HepG2 (cell line): ENCODE results near the gene LEAP2. TPM values are rescaled to one million over a fixed set of nuclear protein-coding genes. Genes with fewer than 3 reads are reported as not detected.

ENCODE experiments used
- ADNP ChIP-seq: sonication (generic); formaldehyde crosslinking; IDR thresholded peaks from 2 replicates; pipeline ENCODE4 v1.4.0; 2020; ENCODE audit warnings: missing genetic modification reagents
- AGO2 ChIP-seq: fragments of 200-400 bp; formaldehyde crosslinking; optimal IDR thresholded peaks from 2 replicates; pipeline ENCODE3; 2017; ENCODE audit warnings: mild to moderate bottlenecking, low read depth, low read length, moderate library complexity
- ARNT ChIP-seq: fragments of 450-650 bp; IDR thresholded peaks from 2 replicates; pipeline ENCODE4 v1.6.1; 2017
- FOXJ3 ChIP-seq: sonication (generic); formaldehyde crosslinking; IDR thresholded peaks from 2 replicates; pipeline ENCODE4 v1.4.0; 2020; ENCODE audit warnings: missing genetic modification reagents, mild to moderate bottlenecking, borderline replicate concordance
- GTF2F1 ChIP-seq: fragments of 150-350 bp; IDR thresholded peaks from 2 replicates; pipeline ENCODE4 v1.6.1; 2014; ENCODE audit warnings: low read length
- KLF15 ChIP-seq: sonication (generic); formaldehyde crosslinking; IDR thresholded peaks from 2 replicates; pipeline ENCODE4 v1.8.1; 2023; ENCODE audit warnings: borderline replicate concordance, mild to moderate bottlenecking, inconsistent platforms, missing genetic modification reagents, mixed read lengths
- POGZ ChIP-seq: sonication (generic); formaldehyde crosslinking; IDR thresholded peaks from 2 replicates; pipeline ENCODE4 v1.4.0; 2020; ENCODE audit warnings: mild to moderate bottlenecking, missing genetic modification reagents
- RFX1 ChIP-seq: fragments of 450-650 bp; IDR thresholded peaks from 2 replicates; pipeline ENCODE4 v1.6.1; 2017
- SNAI1 ChIP-seq: sonication (generic); formaldehyde crosslinking; IDR thresholded peaks from 2 replicates; pipeline ENCODE4 v1.5.0; 2020; ENCODE audit warnings: mild to moderate bottlenecking, missing genetic modification reagents, borderline replicate concordance
- TIGD3 ChIP-seq: sonication (generic); formaldehyde crosslinking; IDR thresholded peaks from 2 replicates; pipeline ENCODE4 v1.5.1; 2020; ENCODE audit warnings: mild to moderate bottlenecking, missing genetic modification reagents, borderline replicate concordance
- ZBTB14 ChIP-seq: sonication (generic); formaldehyde crosslinking; IDR thresholded peaks from 2 replicates; pipeline ENCODE4 v1.4.0; 2020; ENCODE audit warnings: missing genetic modification reagents
- ZNF292 ChIP-seq: sonication (generic); formaldehyde crosslinking; IDR thresholded peaks from 2 replicates; pipeline ENCODE4 v1.8.1; 2022; ENCODE audit warnings: mild to moderate bottlenecking, low read depth, missing genetic modification reagents, borderline replicate concordance
- ZNF317 ChIP-seq: sonication (generic); formaldehyde crosslinking; IDR thresholded peaks from 2 replicates; pipeline ENCODE4 v1.5.0; 2020; ENCODE audit warnings: mild to moderate bottlenecking, missing genetic modification reagents
- ZNF362 ChIP-seq: sonication (generic); formaldehyde crosslinking; IDR thresholded peaks from 2 replicates; pipeline ENCODE4 v1.4.0; 2020; ENCODE audit warnings: missing genetic modification reagents, mild to moderate bottlenecking, borderline replicate concordance
- ZNF441 ChIP-seq: sonication (generic); formaldehyde crosslinking; IDR thresholded peaks from 2 replicates; pipeline ENCODE4 v1.7.0; 2021; ENCODE audit warnings: missing genetic modification reagents, borderline replicate concordance
- ZNF543 ChIP-seq: sonication (generic); formaldehyde crosslinking; IDR thresholded peaks from 2 replicates; pipeline ENCODE4 v1.4.0; 2020; ENCODE audit warnings: mild to moderate bottlenecking, missing genetic modification reagents
- ZNF546 ChIP-seq: sonication (generic); formaldehyde crosslinking; conservative IDR thresholded peaks from 2 replicates; pipeline ENCODE4 v1.8.1; 2023; ENCODE audit warnings: mild to moderate bottlenecking, missing genetic modification reagents
- ZNF550 ChIP-seq: sonication (generic); formaldehyde crosslinking; IDR thresholded peaks from 2 replicates; pipeline ENCODE4 v1.4.0; 2020; ENCODE audit warnings: mild to moderate bottlenecking, missing genetic modification reagents, borderline replicate concordance
- ZNF746 ChIP-seq: sonication (generic); formaldehyde crosslinking; IDR thresholded peaks from 2 replicates; pipeline ENCODE4 v1.8.0; 2022; ENCODE audit warnings: mild to moderate bottlenecking, missing genetic modification reagents
- ZNF879 ChIP-seq: sonication (generic); formaldehyde crosslinking; IDR thresholded peaks from 2 replicates; pipeline ENCODE4 v1.8.1; 2023; ENCODE audit warnings: missing genetic modification reagents
- polyA plus RNA-seq, 8 experiments: library from polyadenylated mRNA; depleted of rRNA in 3 of 8; stranded (reverse) in 7 of 8; unstranded in 1 of 8; fragments of >200 nt; fragmentation: Illumina TruSeq in 4 of 8; extraction: Trizol in 4 of 8; gene quantifications; 2 replicates each; pipeline versions ENCODE4 v1.2.1 to v1.2.3, GENCODE V29; 2011 to 2016; ENCODE audit warnings: low read depth in 4 of 8, missing spikeins in 1 of 8, mixed read lengths in 1 of 8; ENCODE audit not compliant: insufficient read depth in 1 of 8
- total RNA-seq, 5 experiments: library from RNA; depleted of rRNA; stranded (reverse); fragments of >200 nt; fragmentation: Illumina TruSeq; extraction: Trizol; gene quantifications; 2 replicates each; pipeline ENCODE4 v1.2.3, GENCODE V29; 2016; ENCODE audit warnings: low read depth in 1 of 5
- TF ChIP-seq, protein P1 (sequence below): sonication (generic); formaldehyde crosslinking; IDR thresholded peaks from 2 replicates; pipeline ENCODE4 v1.4.0; 2020; ENCODE audit warnings: mild to moderate bottlenecking, low read depth, missing genetic modification reagents
- TF ChIP-seq, protein P2 (sequence below): sonication (generic); formaldehyde crosslinking; conservative IDR thresholded peaks from 2 replicates; pipeline ENCODE4 v1.4.0; 2020; ENCODE audit warnings: missing genetic modification reagents

LEAP2 gene
- total and polyA plus RNA-seq, 2 of the 13 experiments (the other 11 are each of a cell fraction or from before 2014, with no cell fraction given) = 23.9 to 51.9 TPM

- TF ChIP-seq ADNP (CRISPR knock-in tag) (no peak), POGZ (CRISPR knock-in tag) (no peak; the same call in 1 of the 2 replicates), TIGD3 (0 out of 2 replicates have a peak, but pooled peaks have one; percentile 24), ZNF441 (0 out of 2 replicates have a peak, but pooled peaks have one; percentile 66), ZNF292 (CRISPR knock-in tag) (0 out of 2 replicates have a peak, but pooled peaks have one; percentile 16), ZNF317 (CRISPR knock-in tag) (peak; percentile 54; the same call in 1 of the 2 replicates), ZBTB14 (CRISPR knock-in tag) (no peak), AGO2 (no peak), ZNF879 (no peak), ZNF362 (no peak), SNAI1 (CRISPR knock-in tag) (no peak), KLF15 (CRISPR knock-in tag) (no peak), ZNF543 (peak; percentile 64; the same call in 1 of the 2 replicates), ZNF546 (CRISPR knock-in tag) (no peak; the same call in 1 of the 2 replicates), ZNF746 (CRISPR knock-in tag) (peak; percentile 72; the same call in 1 of the 2 replicates), ARNT (no peak), RFX1 (no peak), ZNF550 (CRISPR knock-in tag) (no peak), GTF2F1 (peak; percentile 89; the same call in 1 of the 2 replicates), FOXJ3 (CRISPR knock-in tag) (peak; percentile 59; the same call in 1 of the 2 replicates)
- TF ChIP-seq, protein P1, sequence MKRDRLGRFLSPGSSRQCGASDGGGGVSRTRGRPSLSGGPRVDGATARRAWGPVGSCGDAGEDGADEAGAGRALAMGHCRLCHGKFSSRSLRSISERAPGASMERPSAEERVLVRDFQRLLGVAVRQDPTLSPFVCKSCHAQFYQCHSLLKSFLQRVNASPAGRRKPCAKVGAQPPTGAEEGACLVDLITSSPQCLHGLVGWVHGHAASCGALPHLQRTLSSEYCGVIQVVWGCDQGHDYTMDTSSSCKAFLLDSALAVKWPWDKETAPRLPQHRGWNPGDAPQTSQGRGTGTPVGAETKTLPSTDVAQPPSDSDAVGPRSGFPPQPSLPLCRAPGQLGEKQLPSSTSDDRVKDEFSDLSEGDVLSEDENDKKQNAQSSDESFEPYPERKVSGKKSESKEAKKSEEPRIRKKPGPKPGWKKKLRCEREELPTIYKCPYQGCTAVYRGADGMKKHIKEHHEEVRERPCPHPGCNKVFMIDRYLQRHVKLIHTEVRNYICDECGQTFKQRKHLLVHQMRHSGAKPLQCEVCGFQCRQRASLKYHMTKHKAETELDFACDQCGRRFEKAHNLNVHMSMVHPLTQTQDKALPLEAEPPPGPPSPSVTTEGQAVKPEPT (CRISPR knock-in tag) = no peak
- TF ChIP-seq, protein P2, sequence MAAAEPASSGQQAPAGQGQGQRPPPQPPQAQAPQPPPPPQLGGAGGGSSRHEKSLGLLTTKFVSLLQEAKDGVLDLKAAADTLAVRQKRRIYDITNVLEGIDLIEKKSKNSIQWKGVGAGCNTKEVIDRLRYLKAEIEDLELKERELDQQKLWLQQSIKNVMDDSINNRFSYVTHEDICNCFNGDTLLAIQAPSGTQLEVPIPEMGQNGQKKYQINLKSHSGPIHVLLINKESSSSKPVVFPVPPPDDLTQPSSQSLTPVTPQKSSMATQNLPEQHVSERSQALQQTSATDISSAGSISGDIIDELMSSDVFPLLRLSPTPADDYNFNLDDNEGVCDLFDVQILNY (CRISPR knock-in tag) = no peak
These were observed at the start of gene LEAP2 (continued) for GRCh38 chr5:132873119-132873929.
